ENCODE results near the gene TMEM53. TPM values are rescaled to one million over a fixed set of nuclear protein-coding genes. Genes with fewer than 3 reads are reported as not detected.

The TMEM53 gene
- total and polyA plus RNA-seq, 3 donors from 2014 or later, result 15.6 to 40.2 (median 18.9) TPM

GRCh38 chr1:44606701-44607281 lies 67.5 kb downstream of the TMEM53 start:
- Histone ChIP-seq H3K4me1 (no peaks in the 10 kb centered on the region), H3K27ac (no peak overlapping the region), H3K9me3 (no peaks in the 10 kb centered on the region), H3K4me3 (no peak overlapping the region), H3K27me3 (no peaks in the 10 kb centered on the region), H3K36me3 (ENCODE audit: low read depth, missing control alignments) (no peaks in the 10 kb centered on the region)
- intact Hi-C loops (cut with DNase I; ENCODE audit: low total_unique reads), result no loop called here
- TF ChIP-seq POLR2A (IDR thresholded peaks at IDR 0.05), result no peak
- no peak for TF ChIP-seq CTCF (IDR thresholded peaks at IDR 0.05)
- no peak for DNase-seq
- 76 to 85% methylated on average over 8 of the region's 8 CpGs for WGBS, 2 donors

DNA sequence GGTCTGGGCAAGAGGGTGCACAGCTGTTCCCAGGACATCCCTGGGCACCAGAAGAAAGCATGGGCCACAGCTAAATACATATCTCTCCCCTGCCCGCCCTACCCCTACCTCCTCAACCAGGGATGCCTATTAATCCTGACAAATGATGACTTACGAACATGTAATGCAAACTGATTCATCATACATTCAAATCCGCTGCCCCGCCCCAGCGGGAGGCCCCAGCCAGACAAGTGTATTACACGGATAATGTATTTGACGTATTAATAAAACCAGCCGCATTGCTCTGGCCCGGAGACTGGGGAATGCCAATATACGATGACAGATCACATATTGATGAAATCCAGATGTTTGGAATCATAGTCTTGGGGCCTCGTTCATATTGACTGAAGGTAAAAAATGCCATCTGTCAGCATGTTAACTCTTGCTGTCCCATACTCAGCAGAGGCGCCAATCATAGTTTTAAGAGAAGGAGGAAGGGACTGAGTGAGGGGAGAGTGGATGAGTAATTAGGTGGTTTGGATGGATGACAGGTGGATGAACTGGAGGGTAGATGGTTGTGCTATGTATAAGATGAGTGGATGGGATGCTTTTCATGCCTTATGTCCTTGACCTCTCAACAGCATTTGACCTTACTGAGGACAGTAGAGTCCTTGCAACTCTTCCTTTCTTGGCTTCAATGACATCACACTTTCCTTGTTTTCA lies 68.2 kb downstream of the TMEM53 start:
- TF ChIP-seq CTCF (IDR thresholded peaks at IDR 0.05), result no peak
- H3K27me3 ChIP-seq, result no peaks in the 10 kb centered on the region

GRCh38 chr1:44604157-44604955 lies 69.9 kb downstream of the TMEM53 start:
- DNase-seq, result no peak
- Histone ChIP-seq H3K27me3 (no peaks in the 10 kb centered on the region), H3K36me3 (ENCODE audit: low read depth, missing control alignments) (no peaks in the 10 kb centered on the region), H3K9me3 (no peaks in the 10 kb centered on the region), H3K4me1 (no peaks in the 10 kb centered on the region), H3K27ac (no peak overlapping the region), H3K4me3 (no peak overlapping the region)
- no peak for TF ChIP-seq CTCF (IDR thresholded peaks at IDR 0.05)
- no peak for TF ChIP-seq POLR2A (IDR thresholded peaks at IDR 0.05)
- WGBS, 2 donors, result 61 to 73% methylated on average over 3 of the region's 3 CpGs
- intact Hi-C loops (cut with DNase I; ENCODE audit: low total_unique reads), result no loop called here

More for the DNA sequence above, 68.2 kb downstream of the TMEM53 start:
- no peaks in the 10 kb centered on the region for H3K9me3 ChIP-seq
- intact Hi-C loops (cut with DNase I; ENCODE audit: low total_unique reads), result no loop called here
- no peaks in the 10 kb centered on the region for H3K36me3 ChIP-seq (ENCODE audit: low read depth, missing control alignments)
- H3K4me1 ChIP-seq, result no peaks in the 10 kb centered on the region
- DNase-seq, result no peak
- no peak overlapping the region for H3K4me3 ChIP-seq
- no peak overlapping the region for H3K27ac ChIP-seq
- WGBS, 2 donors, result 86% methylated on average over 12 of the region's 12 CpGs

- no peaks in the 10 kb centered on the region for H3K9me3 ChIP-seq
- no peak for TF ChIP-seq CTCF (IDR thresholded peaks at IDR 0.05)
- no peak for TF ChIP-seq POLR2A (IDR thresholded peaks at IDR 0.05)
- WGBS, 2 donors, result 53 to 56% methylated on average over 4 of the region's 4 CpGs
- DNase-seq, result no peak
- H3K36me3 ChIP-seq (ENCODE audit: low read depth, missing control alignments), result no peaks in the 10 kb centered on the region
- H3K27me3 ChIP-seq, result no peaks in the 10 kb centered on the region
- no peak overlapping the region for H3K27ac ChIP-seq
- no peaks in the 10 kb centered on the region for H3K4me1 ChIP-seq
- H3K4me3 ChIP-seq, result no peak overlapping the region
- intact Hi-C loops (cut with DNase I; ENCODE audit: low total_unique reads), result no loop called here
Observed at GRCh38 chr1:44603718-44604117, 70.6 kb downstream of the TMEM53 start.

Small RNAs within 50 kb of the gene (small RNA-seq; reads per million reads assigned to genes)
- 0.09 to 2.0 reads per million in 2 donors for gene RNU5F-1

Other genes starting within 250 kb of the TMEM53 start
- 10 to 100 TPM; 17.4 to 29.7 TPM for gene ARMH1, start 233 bp upstream of the TMEM53 start, total RNA-seq
- 42.9 TPM for gene ARMH1, start 233 bp upstream of the TMEM53 start, polyA plus RNA-seq (ENCODE audit: insufficient read depth, low read depth, low replicate concordance)
- gene RNU5D-1, start 56.7 kb upstream of the TMEM53 start, total RNA-seq, result not detected
- not detected for gene RNU5D-1, start 56.7 kb upstream of the TMEM53 start, polyA plus RNA-seq (ENCODE audit: insufficient read depth, low read depth, low replicate concordance)
- gene KIF2C, start 65.4 kb upstream of the TMEM53 start, total RNA-seq, result 100 to 1,000 TPM in 1 of 2 donors, 10 to 100 TPM in 1; 53.5 to 130 TPM
- gene KIF2C, start 65.4 kb upstream of the TMEM53 start, polyA plus RNA-seq (ENCODE audit: insufficient read depth, low read depth, low replicate concordance), result 167 TPM
- gene RPS8, start 101.1 kb upstream of the TMEM53 start, total RNA-seq, result 100 to 1,000 TPM; 431 to 935 TPM
- 860 TPM for gene RPS8, start 101.1 kb upstream of the TMEM53 start, polyA plus RNA-seq (ENCODE audit: insufficient read depth, low read depth, low replicate concordance)
- gene BEST4, start 113.7 kb upstream of the TMEM53 start, total RNA-seq, result 1 to 10 TPM; 1.1 to 1.7 TPM
- gene BEST4, start 113.7 kb upstream of the TMEM53 start, polyA plus RNA-seq (ENCODE audit: insufficient read depth, low read depth, low replicate concordance), result 0.79 TPM
- 10 to 100 TPM; 16.4 to 17.2 TPM for gene PLK3, start 125.9 kb upstream of the TMEM53 start, total RNA-seq
- gene PLK3, start 125.9 kb upstream of the TMEM53 start, polyA plus RNA-seq (ENCODE audit: insufficient read depth, low read depth, low replicate concordance), result 7.2 TPM
- gene DYNLT4, start 132.9 kb upstream of the TMEM53 start, total RNA-seq, result 1 to 10 TPM; 3.2 to 4.0 TPM
- gene DYNLT4, start 132.9 kb upstream of the TMEM53 start, polyA plus RNA-seq (ENCODE audit: insufficient read depth, low read depth, low replicate concordance), result 0.47 TPM
- gene BTBD19, start 134.0 kb upstream of the TMEM53 start, total RNA-seq, result 10 to 100 TPM; 10.2 to 14.1 TPM
- gene BTBD19, start 134.0 kb upstream of the TMEM53 start, polyA plus RNA-seq (ENCODE audit: insufficient read depth, low read depth, low replicate concordance), result 5.4 TPM
- gene PTCH2, start 168.8 kb upstream of the TMEM53 start, total RNA-seq, result 10 to 100 TPM; 36.8 to 47.8 TPM
- gene PTCH2, start 168.8 kb upstream of the TMEM53 start, polyA plus RNA-seq (ENCODE audit: insufficient read depth, low read depth, low replicate concordance), result 15.2 TPM